Activated CD4-positive, CD25-positive, alpha-beta regulatory T cell treated with anti-CD3 and anti-CD28 coated beads, Interleukin-2, amount 50 U/mL, for 72 hours (primary cell): Measurements from ENCODE around the gene PRKN.
"Not testable (repeated sequence)": the region's sequence is repeated elsewhere in the genome, so short reads cannot be mapped to it uniquely, and the experiment has no call there.

Source experiments
- DNase-seq: peaks from one replicate; pipeline ENCODE4 v3.0.0; 2021

PRKN gene

DNA sequence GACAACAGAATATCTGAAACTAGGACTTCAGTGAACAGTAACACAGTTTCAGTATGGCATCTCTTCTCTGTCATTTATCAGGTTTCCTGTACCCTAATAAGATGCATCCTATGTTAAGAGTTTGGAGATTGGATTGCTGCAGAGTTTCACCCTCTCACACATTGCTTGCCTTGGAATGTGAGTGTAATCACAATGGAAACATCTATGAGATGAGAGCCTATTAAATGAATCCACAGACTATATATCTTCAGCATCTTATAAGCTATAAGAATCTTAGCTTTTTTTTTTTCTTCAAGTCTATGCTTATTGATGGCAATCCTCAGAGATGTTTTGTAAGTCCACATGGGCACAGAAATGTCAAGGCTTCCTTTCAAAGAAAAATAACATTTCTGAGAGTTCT, 292.5 kb downstream of the PRKN start:
- DNase-seq, result no peak

- DNase-seq, result no peak
These were observed 306.6 kb downstream of the PRKN start for GRCh38 chr6:162421004-162421403.

GRCh38 chr6:162416831-162417537, 310.6 kb downstream of the PRKN start:
- DNase-seq, result no peak

- DNase-seq, result no peak
These were observed 311.3 kb downstream of the PRKN start for GRCh38 chr6:162416307-162416706.

GRCh38 chr6:162409741-162410691, 317.6 kb downstream of the PRKN start:
- no peak for DNase-seq

GRCh38 chr6:162408826-162409535, 318.6 kb downstream of the PRKN start:
- DNase-seq, result no peak

GRCh38 chr6:162404951-162405350, 322.6 kb downstream of the PRKN start:
- no peak for DNase-seq

GRCh38 chr6:162403031-162403430, 324.5 kb downstream of the PRKN start:
- no peak for DNase-seq

DNA sequence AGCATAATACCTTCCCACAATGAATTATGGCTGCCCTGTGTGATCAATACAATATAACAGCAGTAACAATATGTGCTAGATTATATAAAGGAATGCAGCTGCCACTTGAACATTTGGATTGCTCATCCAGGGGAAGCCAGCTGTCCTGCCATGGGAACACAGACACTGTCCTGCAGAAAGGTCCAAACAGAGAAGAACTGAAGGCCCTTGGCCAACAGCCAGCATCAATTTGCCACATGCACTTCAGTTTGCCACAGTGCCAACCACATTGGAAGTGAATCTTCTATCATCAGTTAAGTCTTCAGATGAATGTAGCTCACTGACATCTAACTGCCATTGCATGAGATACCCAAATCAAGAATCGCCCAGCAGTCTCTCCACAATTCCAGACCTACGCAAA, 332.4 kb downstream of the PRKN start:
- DNase-seq, result no peak

DNA sequence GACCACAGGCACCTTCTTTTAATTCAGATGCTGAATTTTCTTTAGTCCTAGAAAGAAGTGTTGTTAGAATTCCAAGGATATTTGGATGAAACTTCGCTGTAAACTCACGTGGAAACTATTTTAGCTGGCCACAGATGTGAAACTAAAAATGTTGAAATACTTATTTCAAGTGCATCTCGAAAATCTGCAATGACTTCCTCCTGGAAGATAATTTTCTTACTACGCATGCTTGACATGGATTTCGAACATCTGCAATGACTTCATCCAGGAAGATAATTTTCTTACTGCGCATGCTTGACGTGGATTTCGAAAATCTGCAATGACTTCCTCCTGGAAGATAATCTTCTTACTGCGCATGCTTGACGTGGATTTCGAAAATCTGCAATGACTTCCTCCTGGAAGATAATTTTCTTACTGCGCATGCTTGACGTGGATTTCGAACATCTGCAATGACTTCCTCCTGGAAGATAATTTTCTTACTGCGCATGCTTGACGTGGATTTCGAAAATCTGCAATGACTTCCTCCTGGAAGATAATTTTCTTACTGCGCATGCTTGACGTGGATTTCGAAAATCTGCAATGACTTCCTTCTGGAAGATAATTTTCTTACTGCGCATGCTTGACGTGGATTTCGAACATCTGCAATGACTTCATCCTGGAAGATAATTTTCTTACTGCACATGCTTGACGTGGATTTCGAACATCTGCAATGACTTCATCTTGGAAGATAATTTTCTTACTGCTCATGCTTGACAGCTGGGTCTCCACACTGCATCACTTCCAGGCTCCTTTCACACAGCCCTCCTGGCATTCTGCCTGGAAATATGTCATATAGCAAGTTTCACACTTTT, 336.4 kb downstream of the PRKN start:
- DNase-seq, result not testable (repeated sequence)

GRCh38 chr6:162389343-162390085, 338.1 kb downstream of the PRKN start:
- no peak for DNase-seq

GRCh38 chr6:162388383-162388777, 339.2 kb downstream of the PRKN start:
- DNase-seq, result no peak

DNA sequence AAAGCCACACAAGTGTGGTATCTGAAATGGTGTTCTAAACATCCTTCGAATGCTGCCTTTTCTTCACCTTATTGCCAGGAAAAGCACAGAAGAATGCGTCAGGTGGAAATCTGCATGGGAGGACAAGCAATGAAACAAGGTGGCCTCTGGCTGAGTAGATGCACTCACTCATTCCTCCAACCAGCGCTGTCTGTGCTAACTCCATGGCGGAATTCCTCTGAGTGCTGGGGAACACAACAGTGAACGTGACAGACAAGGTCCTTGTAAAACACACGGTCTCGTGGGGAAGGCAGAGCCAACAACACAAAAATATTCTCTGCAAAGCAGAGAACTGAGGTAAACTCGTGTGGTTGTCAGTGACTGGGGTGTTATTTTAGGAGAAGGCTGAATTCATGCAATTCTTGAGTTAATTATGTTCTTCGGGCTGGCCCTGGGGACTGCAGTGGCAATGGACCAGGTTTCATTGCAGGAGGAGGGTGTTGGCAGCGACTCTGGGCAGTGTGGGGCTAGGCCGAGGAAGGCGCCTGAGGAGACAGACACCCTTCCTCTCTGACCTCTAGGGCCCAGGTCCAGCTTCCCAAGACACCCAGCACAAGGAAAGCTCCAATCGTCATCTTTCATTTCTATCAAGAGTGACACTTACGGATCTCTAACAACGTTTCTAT, 339.7 kb downstream of the PRKN start:
- DNase-seq, result no peak

DNA sequence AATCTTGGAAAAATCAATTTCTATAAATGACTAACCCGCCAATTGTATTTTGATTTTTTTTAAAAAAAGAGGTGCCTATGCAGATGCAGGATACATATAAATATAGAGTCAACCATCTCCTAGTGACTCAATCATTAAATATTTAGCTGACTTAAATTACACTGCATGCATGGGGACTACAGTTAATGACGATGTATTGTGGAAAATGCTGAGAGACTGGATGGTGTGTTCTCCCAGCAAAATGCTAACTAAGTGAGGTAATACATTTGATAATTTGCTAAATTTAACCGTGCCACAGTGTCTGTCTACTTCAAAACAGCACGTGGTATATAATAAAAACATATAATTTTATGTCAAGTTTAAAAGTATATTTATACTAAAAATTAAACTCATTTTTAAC, 341.6 kb downstream of the PRKN start:
- no peak for DNase-seq

DNA sequence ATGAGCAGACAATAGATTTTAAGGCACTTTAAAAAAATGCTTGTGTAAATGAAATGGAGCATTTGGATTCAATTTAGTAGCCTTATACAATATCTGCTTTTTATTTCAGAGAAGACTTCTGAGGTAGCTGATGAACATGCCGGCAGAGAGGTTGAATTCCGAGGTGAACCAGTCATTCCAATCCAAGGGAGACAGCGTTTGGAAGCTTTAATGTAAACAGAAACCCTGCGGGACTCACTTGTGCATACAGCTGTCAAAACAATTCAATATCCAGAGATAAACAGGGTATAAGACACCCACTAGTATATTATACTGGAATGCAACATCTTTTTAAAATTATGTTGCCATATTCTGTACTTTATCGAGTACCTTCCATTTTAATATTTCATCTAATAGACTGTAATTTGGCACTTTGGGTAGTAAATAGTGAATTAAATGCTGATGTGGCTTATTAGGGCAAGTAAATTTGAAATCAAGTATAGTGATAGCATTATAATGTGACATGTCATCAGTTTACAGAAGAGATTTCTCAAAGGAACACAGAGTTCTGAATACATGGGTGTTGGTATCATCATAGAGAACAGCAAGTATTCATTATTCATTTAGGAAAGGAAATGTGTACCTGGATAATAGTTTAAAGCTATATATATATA, 347.7 kb downstream of the PRKN start:
- DNase-seq, result no peak

DNA sequence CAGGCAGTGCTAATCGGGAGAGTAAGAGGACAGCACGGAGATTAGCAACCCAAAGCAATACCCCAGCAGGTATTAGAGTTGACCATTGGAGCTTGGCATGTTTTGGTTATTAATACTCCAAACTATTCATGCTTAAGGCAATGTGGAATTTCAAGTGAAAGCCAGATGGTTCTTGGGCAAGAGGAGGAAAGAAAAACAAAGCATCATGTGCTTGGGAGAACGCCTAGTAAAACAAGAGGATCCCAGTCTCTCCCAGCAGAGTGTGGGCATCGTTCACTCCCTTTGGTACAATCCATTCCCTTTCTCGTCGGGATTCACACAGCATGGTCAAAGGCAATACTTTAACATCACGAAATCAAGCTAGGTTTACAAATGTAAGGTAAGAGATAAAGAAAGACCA, 349.8 kb downstream of the PRKN start:
- no peak for DNase-seq

- DNase-seq, result no peak
These were observed 353.7 kb downstream of the PRKN start for GRCh38 chr6:162373868-162374267.

DNA sequence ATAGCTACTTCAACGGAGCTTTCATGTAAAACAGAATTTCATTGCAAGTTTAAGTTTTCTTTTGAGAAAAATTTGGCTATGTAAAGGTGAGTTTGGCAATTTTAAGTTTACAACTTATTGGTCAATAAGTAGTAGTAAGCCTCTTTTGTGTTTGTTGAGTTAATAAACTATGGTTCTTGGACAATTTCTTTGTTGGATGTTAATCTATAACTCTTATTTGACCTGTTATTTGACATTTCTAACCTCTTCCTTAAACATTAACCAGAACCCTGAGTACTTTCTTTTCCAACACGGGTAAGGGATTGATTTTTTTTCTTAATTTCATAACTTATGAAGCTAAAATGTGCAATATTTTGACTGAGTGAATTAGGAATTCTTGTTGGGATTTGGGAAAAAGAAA, 354.4 kb downstream of the PRKN start:
- DNase-seq, result no peak

DNA sequence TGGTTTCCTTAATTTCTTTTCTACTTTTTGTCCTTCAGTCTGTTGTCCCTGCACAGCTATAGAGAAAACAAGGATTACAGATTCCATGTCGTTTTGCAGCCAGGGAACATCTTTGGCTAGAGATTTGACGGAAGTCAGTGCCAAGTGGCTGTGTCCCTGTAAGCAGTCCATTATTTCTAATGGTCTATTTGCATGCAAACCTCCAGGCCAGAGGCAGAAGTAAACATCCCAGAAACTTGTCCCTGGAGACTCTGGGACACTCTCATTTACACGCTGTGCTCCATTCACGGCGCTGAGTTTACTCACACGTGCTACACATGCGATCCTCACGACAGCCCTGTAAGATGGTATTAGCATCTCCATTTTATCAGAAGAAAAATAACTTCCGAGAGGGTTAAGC, 355.5 kb downstream of the PRKN start:
- no peak for DNase-seq

DNA sequence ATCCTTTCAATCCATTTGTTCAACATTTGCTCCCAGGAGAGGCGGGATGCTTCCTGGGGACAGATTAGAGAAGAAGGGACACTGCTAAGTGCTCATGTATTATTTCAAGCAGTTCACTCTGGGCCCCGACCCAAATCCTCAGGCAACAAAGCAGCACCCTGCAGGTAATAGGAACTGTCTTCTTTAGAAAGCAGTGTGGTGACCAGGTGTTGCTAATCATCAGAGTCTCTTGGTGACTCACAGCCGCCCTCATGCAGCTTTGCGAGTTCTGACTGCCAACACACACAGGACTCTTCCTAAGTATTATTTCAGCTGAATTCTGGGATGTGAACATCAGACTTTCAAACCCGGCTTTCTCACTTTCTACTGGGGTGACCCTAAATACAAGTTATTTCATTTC, 356.4 kb downstream of the PRKN start:
- DNase-seq, result no peak

- DNase-seq, result no peak
These were observed 358.5 kb downstream of the PRKN start for GRCh38 chr6:162369091-162369490.
